SKM-1 treated with dmso at 0.1 percent for 144 hours (cell line): Measurements from ENCODE around the gene KHSRP.

ENCODE experiments used
- DNase-seq: peaks from one replicate; lab custom pipeline; 2025; ENCODE audit not compliant: unreplicated experiment; lab: John Stamatoyannopoulos, UW

The KHSRP gene

GRCh38 chr19:6393074-6393982, 31.3 kb downstream of the KHSRP start, which contains the start of gene GTF2F1:
Gene GTF2F1 (minus strand): TSS chr19:6393164. CDS start chr19:6392995, 169 bp downstream.
- peak; percentile 87 for DNase-seq

- no peak for DNase-seq
Measured at GRCh38 chr19:6392221-6393073, 32.2 kb downstream of the KHSRP start.

- DNase-seq: no peak
Measured at GRCh38 chr19:6387372-6387771, 37.2 kb downstream of the KHSRP start.

- DNase-seq: no peak
Measured at GRCh38 chr19:6384381-6384780, 40.2 kb downstream of the KHSRP start.

GRCh38 chr19:6383188-6383587, 41.4 kb downstream of the KHSRP start:
- no peak for DNase-seq

GRCh38 chr19:6381030-6381750, 43.4 kb downstream of the KHSRP start:
- DNase-seq: no peak

GRCh38 chr19:6379744-6380143, 44.9 kb downstream of the KHSRP start:
- no peak for DNase-seq

GRCh38 chr19:6378486-6378885, 46.1 kb downstream of the KHSRP start:
- DNase-seq: no peak

GRCh38 chr19:6378041-6378440, 46.6 kb downstream of the KHSRP start:
- no peak for DNase-seq

- DNase-seq: no peak
Measured at GRCh38 chr19:6376512-6377190, 48.0 kb downstream of the KHSRP start.

GRCh38 chr19:6375411-6376010, 49.1 kb downstream of the KHSRP start, which contains the start of gene PSPN:
Gene PSPN (minus strand): TSS chr19:6375933. CDS start chr19:6375849, 84 bp downstream.
- no peak for DNase-seq

- DNase-seq: no peak
Measured at GRCh38 chr19:6374711-6375410, 49.8 kb downstream of the KHSRP start.

GRCh38 chr19:6374161-6374709, 50.4 kb downstream of the KHSRP start:
- DNase-seq: no peak

- DNase-seq: no peak
Measured at GRCh38 chr19:6373813-6374108, 50.9 kb downstream of the KHSRP start.

GRCh38 chr19:6373096-6373812, 51.4 kb downstream of the KHSRP start:
- peak; percentile 91 for DNase-seq

- DNase-seq: peak; percentile 100
Measured at GRCh38 chr19:6372594-6373095, 52.0 kb downstream of the KHSRP start, which contains the start of gene ALKBH7. Gene ALKBH7 (plus strand): TSS chr19:6372794. CDS start chr19:6372821, 27 bp downstream.

- DNase-seq: no peak
Measured at GRCh38 chr19:6364353-6364752, 60.3 kb downstream of the KHSRP start.
